Stimulated activated CD8-positive, alpha-beta memory T cell treated with anti-CD3 and anti-CD28 coated beads, Interleukin-15, amount 100 ng/mL, for 48 hours (primary cell): ENCODE measurements around the gene ZC3H8.
A peak's percentile ranks its signal among the peaks of the same experiment; 100 is the strongest.
"Not testable (repeated sequence)": the region's sequence is repeated elsewhere in the genome, so short reads cannot be mapped to it uniquely, and the experiment has no call there.

Source experiments
- DNase-seq, 2 donors: peaks; one replicate each; pipeline ENCODE4 v3.0.0-alpha.2; 2020; ENCODE audit warnings: low read depth in 2 of 2

The ZC3H8 gene

DNA sequence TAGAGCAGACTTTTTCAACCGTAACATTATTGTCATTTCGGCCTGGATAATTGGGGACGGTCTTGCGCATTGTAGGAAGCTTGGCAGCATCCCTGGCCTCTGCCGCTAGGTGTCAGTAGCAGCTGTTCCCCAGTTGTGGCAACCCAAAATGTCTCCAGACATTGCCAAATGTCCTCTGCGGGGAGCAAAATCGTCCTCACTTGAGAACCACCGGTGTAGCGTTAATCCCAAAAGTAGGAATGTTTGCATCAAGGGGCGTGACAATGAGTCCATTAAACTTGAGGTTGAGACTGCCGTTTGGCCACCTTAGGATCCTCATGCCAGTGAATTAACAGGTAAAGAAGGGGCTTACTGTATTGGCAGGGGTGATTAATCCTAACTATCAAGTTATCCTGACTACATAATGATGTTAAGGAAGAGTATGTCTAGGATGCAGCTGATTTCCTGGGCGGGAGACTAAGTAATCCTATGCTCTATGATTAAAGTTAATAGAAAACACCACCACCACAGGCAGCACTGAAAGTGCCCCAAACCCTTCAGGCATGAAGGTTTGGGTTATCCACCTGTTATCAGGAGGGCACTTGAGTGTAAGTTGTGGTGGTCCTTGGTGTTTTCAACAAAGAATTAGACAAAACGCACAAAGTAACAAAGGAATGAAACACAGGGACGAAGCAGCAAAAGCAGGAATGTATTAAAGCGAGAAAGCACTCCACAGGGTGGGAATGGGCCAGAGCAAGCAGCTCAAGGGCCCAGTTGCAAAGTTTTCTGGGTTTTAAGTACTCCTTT is 4.9 kb upstream of the ZC3H8 start:
- DNase-seq: peak; percentile 66 to 67

DNA sequence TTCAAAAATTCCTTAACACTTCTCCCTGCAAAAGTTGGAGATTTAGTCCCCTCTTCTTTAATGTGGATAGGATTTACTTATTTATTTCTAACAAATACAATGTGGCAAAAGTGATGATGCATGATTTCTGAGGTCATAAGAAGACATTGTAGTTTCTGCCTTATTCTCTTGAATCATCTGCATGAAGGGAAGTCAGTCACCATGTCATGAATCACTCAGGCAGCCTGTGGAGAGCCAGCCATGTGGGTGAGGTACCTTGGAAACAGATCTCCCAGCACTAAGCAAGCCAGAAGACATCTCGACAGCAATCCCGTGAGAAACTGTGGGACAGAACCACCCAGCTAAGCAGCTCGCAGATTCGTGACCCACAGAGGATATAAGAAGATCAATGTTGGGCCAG is 2.7 kb upstream of the ZC3H8 start:
- no peak for DNase-seq

DNA sequence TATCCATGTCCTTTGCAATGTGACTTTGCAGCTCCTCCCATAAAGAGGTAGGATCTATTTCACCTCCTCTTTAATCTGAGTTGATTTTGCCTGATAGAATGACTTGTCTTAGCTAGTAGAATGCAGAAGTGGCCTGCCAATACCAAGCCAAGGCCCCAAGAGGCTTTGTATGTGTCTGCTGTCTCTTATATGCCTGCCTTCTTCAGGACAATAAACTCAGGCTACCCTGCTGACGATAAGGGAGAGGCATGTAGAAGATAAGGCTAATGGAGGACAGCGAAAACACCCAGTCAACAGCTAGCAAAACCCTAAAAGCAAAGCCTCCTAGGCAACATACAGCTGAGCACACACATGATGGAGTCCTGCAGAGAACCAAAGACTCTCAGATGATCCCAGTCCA is 1.8 kb upstream of the ZC3H8 start:
- DNase-seq: no peak

GRCh38 chr2:112255875-112256274 is 1.0 kb upstream of the ZC3H8 start:
- DNase-seq: no peak

- no peak for DNase-seq
Observed at GRCh38 chr2:112253261-112253815, 1.5 kb downstream of the ZC3H8 start.

GRCh38 chr2:112251271-112251670 is 3.6 kb downstream of the ZC3H8 start:
- no peak for DNase-seq

GRCh38 chr2:112244854-112245253 is 10.0 kb downstream of the ZC3H8 start:
- DNase-seq: no peak

GRCh38 chr2:112243233-112243632 is 11.6 kb downstream of the ZC3H8 start:
- no peak for DNase-seq

GRCh38 chr2:112242384-112242783 is 12.5 kb downstream of the ZC3H8 start:
- no peak for DNase-seq

DNA sequence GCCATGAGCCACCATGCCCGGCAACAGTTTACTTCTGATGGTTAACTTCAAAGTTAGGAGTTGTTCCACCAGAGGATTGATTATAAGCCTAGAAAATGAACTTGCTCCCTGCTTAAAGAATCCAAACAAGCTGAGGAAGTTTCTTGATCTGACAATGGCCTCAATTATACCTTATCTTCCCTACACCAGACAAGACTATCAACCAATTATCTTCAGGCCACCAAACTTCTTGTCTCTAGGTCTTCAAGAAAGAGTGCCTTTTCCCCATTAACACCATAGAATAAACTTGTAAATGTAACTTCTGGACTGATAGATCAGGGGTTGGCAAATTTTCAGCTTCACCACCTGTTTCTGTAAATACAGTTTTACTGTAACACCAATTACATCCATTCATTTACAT is 15.0 kb downstream of the ZC3H8 start:
- DNase-seq: no peak

- DNase-seq: no peak
Observed at GRCh38 chr2:112230371-112230770, 24.5 kb downstream of the ZC3H8 start.

GRCh38 chr2:112229348-112229747 is 25.5 kb downstream of the ZC3H8 start:
- no peak for DNase-seq

- DNase-seq: no peak
Observed at GRCh38 chr2:112220831-112221230, 34.0 kb downstream of the ZC3H8 start.

DNA sequence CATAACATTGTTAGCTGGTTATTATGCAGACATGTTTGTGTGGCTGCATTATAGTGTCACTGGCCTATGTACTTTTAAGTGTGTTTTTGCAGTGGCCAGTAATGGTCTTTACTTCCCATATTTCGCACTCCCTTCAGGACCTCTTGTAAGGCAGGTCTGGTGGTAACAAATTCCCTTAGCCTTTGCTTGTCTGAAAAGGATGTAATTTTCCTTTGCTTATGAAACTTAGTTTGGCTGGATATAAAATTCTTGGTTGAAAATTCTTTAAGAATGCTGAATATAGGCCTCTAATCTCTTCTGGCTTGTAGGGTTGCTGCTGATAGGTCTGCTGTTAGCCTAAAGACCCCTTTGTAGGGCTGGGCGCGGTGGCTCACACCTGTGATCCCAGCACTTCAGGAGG is 34.7 kb downstream of the ZC3H8 start:
- DNase-seq: no peak

GRCh38 chr2:112217854-112218253 is 37.0 kb downstream of the ZC3H8 start:
- no peak for DNase-seq

DNA sequence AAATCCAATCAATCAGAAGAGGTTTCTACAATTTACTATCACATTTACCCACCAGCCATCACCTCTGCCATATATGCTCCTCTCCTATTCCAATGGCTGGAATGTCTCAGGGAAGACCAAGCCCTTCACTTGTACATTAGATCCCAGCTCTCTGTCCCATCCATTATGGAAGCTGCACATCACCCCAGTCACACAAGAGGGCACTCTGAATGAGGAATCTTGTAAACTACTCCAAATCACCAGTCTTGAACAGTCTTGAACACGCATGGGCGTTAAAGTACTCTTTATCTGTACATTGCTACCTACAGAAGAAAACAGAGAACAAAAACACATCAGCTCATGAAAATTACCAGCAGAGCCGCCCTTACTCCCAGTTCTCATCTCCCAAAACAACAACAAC is 38.7 kb downstream of the ZC3H8 start:
- no peak for DNase-seq

GRCh38 chr2:112207905-112208304 is 46.9 kb downstream of the ZC3H8 start:
- DNase-seq: not testable (repeated sequence)

- no peak for DNase-seq
Observed at GRCh38 chr2:112204411-112204810, 50.4 kb downstream of the ZC3H8 start.

GRCh38 chr2:112201696-112202430 is 53.0 kb downstream of the ZC3H8 start:
- DNase-seq: no peak

GRCh38 chr2:112199188-112199587 is 55.7 kb downstream of the ZC3H8 start:
- DNase-seq: no peak

DNA sequence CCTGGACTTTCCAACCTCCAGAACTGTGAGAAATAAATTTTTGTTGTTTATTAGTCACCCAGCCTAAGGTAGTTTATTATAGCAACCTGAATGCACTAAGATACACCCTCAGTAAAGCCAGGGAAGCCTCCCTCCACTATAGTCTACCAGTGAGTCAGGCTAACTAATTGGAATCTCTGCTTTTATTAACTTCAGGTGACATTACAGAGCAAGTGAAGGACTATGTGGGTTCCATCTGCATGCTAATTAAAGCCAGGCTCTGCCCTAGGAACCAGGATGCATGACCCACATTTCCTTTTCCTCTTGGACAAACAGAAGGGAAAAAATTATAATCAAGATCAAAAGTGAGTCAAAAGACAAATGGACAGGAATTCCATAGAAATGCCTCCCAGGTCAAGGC is 56.1 kb downstream of the ZC3H8 start:
- DNase-seq: no peak

- no peak for DNase-seq
Observed at GRCh38 chr2:112197868-112198267, 57.0 kb downstream of the ZC3H8 start.

DNA sequence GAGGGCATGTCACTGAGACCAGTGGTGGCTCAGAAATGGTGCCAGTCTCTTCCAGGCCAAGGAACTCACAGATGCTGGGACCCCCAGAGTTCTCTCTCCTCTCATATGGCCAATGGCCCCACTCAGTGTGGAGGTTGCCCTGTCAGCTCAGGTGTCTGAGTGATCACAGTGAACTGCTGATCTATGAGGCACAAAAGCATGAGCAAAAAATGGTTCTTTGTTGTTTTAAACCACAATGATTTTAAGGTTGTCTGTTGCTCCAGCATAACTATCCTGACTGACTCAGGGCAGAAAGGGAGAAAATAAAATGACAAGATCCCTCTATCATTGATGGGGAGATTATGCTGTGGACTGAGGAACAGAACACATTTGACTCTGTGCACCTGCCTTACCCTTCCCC is 58.9 kb downstream of the ZC3H8 start:
- no peak for DNase-seq
